Dermis microvascular lymphatic vessel endothelial cell (primary cell): ENCODE measurements around the gene IBA57. TPM values are rescaled to one million over a fixed set of nuclear protein-coding genes. Genes with fewer than 3 reads are reported as not detected.

Source experiments
- DNase-seq, 2 donors: peaks; one replicate each; pipeline versions ENCODE4 v3.0.0 to v3.0.0-alpha.2; 2010; ENCODE audit warnings: low read depth in 2 of 2
- total RNA-seq: library from RNA; depleted of rRNA; stranded (reverse); fragments of >200 nt; gene quantifications from 2 replicates; pipeline ENCODE4 v1.2.1, GENCODE V29; 2014

Gene IBA57
- total RNA-seq, 1 donor from 2014 or later = 6.0 TPM

GRCh38 chr1:228144993-228145343 lies 20.6 kb upstream of the IBA57 start:
- DNase-seq = no peak

- no peak for DNase-seq
Observed at GRCh38 chr1:228145463-228146416, 19.9 kb upstream of the IBA57 start.

- DNase-seq = no peak
Observed at GRCh38 chr1:228146417-228147150, 19.0 kb upstream of the IBA57 start.

GRCh38 chr1:228147151-228147693 lies 18.4 kb upstream of the IBA57 start:
- no peak for DNase-seq

GRCh38 chr1:228147768-228148167 lies 17.8 kb upstream of the IBA57 start:
- no peak for DNase-seq

GRCh38 chr1:228148196-228148861 lies 17.3 kb upstream of the IBA57 start:
- peak in 1 of 2 donors; percentile 43 for DNase-seq

- DNase-seq = no peak
Observed at GRCh38 chr1:228148935-228149405, 16.6 kb upstream of the IBA57 start.

- DNase-seq = peak in 1 of 2 donors; percentile 22
Observed at GRCh38 chr1:228149406-228150119, 16.0 kb upstream of the IBA57 start, which contains the start of gene GJC2. TSS of gene GJC2 (plus strand) at chr1:228149930. CDS start at chr1:228157759, 7,829 bp downstream.

GRCh38 chr1:228150120-228150460 lies 15.5 kb upstream of the IBA57 start:
- no peak for DNase-seq

- DNase-seq = no peak
Observed at GRCh38 chr1:228150461-228151179, 15.0 kb upstream of the IBA57 start.

GRCh38 chr1:228151180-228151925 lies 14.3 kb upstream of the IBA57 start:
- no peak for DNase-seq

GRCh38 chr1:228152097-228152917 lies 13.3 kb upstream of the IBA57 start:
- no peak for DNase-seq

- DNase-seq = no peak
Observed at GRCh38 chr1:228152918-228153258, 12.7 kb upstream of the IBA57 start.

GRCh38 chr1:228154021-228154669 lies 11.5 kb upstream of the IBA57 start:
- DNase-seq = no peak

- no peak for DNase-seq
Observed at GRCh38 chr1:228154670-228155571, 10.7 kb upstream of the IBA57 start.

- no peak for DNase-seq
Observed at GRCh38 chr1:228155596-228156514, 9.7 kb upstream of the IBA57 start.
